NCI-H748 treated with DMSO at 0.1 percent for 48 hours (cell line): ENCODE data around the gene MUC4.

Experiments used
- DNase-seq: peaks from one replicate; lab custom pipeline; 2025; lab: John Stamatoyannopoulos, UW

The MUC4 gene, protein sequence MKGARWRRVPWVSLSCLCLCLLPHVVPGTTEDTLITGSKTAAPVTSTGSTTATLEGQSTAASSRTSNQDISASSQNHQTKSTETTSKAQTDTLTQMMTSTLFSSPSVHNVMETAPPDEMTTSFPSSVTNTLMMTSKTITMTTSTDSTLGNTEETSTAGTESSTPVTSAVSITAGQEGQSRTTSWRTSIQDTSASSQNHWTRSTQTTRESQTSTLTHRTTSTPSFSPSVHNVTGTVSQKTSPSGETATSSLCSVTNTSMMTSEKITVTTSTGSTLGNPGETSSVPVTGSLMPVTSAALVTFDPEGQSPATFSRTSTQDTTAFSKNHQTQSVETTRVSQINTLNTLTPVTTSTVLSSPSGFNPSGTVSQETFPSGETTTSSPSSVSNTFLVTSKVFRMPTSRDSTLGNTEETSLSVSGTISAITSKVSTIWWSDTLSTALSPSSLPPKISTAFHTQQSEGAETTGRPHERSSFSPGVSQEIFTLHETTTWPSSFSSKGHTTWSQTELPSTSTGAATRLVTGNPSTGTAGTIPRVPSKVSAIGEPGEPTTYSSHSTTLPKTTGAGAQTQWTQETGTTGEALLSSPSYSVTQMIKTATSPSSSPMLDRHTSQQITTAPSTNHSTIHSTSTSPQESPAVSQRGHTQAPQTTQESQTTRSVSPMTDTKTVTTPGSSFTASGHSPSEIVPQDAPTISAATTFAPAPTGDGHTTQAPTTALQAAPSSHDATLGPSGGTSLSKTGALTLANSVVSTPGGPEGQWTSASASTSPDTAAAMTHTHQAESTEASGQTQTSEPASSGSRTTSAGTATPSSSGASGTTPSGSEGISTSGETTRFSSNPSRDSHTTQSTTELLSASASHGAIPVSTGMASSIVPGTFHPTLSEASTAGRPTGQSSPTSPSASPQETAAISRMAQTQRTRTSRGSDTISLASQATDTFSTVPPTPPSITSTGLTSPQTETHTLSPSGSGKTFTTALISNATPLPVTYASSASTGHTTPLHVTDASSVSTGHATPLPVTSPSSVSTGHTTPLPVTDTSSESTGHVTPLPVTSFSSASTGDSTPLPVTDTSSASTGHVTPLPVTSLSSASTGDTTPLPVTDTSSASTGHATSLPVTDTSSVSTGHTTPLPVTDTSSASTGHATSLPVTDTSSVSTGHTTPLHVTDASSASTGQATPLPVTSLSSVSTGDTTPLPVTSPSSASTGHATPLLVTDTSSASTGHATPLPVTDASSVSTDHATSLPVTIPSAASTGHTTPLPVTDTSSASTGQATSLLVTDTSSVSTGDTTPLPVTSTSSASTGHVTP (N-terminal part only)

DNA sequence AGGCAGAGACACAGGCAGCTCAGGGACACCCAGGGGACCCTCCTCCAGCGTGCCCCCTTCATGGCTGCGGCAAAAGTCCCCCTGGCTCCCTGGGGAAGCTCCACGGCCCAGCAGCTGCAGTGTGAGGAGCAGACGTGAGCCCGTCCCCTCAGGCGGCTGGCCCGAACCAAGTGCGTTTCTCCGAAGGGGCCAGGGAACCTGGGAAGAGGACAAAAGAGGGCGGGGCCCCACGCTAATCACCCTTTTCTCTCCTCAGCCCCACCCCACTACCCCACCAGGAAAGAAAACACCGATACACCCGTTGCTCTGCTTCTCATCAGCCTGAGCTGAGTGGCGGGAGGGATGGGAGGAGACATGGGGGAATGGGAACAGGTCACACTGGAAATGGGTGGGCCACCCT, at the start of gene MUC4:
TSS of gene MUC4 (minus strand) at position 174 of the 400 bp plus-strand sequence. CDS start at position 62, 112 bp downstream.
- DNase-seq, result no peak

DNA sequence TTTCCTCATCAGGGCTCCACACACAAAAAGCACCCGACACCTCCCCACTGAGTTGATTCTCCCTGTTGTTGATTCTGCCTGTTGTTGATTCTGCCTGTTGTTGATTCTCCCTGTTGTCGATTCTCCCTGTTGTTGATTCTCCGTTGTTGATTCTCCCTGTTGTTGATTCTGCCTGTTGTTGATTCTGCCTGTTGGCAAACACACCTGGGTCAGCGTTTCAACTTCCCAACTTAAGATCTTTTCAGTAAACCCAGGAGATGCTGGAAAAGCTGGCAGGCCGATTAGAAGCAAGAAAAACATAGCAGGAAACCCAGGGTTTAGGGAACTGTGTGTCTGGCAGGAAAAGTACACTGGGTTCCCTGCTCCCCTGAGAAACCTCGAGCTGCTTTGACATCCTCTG, 48.7 kb upstream of the MUC4 start:
- no peak for DNase-seq

DNA sequence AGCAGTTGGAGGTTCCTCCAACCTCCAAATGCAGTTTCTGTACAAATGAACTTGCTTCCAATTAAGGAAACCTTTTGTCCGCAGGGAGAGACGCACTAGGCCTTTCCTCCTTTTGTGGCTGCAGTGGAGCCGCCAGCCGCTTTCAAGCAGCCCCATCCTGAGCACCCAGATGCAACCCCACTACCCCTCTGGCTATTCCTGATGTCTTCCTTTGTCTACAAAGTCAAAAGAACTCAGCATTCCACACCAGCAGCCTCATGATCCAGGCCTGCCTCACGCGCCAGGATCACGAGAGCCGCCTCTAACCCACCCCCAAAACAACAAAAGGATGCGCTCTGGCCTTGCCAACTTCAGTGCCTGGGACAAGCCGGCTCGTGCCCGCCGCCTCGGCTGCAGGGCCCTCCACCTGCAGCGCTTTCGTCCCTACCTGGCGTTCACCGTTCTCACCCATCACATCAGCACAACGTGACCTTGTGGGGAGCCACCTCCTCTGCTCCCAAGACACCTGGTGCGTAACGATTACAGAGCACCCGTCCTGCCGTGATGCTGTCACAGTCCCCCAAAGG, 48.2 kb upstream of the MUC4 start:
- DNase-seq, result no peak

DNA sequence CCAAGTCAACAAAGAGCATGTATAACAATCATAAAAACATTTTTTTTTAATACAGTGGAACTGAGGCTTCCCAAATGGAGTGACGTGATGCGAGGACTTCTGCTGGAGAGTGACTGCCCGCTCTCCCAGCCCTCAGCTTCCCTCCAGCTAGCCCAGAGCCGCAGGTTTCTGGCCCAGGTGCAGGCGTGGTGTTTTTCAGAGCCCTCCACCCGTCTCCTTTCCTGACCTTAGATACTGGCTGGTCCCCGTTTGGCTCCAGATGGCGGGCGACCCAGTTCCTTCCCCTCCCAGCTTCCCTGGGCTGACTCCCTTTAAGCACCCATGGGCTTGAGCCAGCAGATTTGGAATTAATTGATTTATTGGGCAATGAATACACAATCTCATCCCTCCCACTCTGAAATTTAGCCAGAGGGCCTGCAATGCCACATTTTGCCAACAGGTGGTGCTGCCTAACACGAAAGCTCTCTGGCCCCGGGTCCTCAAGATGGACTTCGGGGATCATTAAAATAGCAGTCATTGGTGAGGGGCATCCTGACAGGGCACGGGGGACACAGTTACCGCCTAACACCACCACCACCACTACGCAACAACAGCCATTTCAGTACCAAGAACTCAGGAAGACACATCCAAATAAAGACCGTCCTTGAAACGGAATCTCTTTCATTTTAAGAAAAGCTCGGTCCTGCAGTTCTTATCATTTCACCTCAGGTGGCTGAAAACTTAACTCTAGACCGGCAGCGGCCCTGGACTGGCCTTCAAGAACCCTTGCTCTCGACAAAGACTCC, 47.5 kb upstream of the MUC4 start:
- DNase-seq, result peak; percentile 3

DNA sequence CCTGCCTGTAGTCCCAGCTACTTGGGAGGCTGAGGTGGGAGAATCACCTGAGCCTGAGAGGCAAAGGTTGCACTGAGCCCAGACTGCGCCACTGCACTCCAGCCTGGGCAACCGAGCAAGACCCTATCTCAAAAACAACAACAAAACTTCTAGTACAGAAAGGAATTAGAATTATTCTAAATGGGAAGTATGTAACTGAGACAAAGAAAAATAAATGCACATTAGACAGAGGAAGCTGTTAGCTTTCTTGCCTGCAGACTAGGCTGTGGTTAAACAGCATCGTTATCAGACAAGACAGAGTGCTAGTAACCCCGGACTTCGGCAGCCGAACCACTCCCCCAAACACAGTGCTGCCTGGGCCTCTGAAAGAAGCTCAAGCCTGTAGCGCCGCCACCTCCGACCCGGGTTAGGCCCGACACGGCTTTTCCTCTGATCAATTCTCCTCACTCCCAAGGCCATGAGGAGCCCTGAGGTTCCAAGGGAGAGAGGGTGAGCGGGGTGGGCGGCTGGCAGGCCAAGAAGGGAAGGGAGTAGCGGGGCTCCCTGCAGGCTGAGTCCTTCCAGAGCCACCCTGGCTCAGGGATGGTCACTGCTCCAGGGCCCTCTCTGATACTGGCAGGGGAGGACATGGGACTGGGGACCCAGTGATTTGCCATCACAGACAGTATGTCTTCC, 44.8 kb upstream of the MUC4 start:
- DNase-seq, result no peak

DNA sequence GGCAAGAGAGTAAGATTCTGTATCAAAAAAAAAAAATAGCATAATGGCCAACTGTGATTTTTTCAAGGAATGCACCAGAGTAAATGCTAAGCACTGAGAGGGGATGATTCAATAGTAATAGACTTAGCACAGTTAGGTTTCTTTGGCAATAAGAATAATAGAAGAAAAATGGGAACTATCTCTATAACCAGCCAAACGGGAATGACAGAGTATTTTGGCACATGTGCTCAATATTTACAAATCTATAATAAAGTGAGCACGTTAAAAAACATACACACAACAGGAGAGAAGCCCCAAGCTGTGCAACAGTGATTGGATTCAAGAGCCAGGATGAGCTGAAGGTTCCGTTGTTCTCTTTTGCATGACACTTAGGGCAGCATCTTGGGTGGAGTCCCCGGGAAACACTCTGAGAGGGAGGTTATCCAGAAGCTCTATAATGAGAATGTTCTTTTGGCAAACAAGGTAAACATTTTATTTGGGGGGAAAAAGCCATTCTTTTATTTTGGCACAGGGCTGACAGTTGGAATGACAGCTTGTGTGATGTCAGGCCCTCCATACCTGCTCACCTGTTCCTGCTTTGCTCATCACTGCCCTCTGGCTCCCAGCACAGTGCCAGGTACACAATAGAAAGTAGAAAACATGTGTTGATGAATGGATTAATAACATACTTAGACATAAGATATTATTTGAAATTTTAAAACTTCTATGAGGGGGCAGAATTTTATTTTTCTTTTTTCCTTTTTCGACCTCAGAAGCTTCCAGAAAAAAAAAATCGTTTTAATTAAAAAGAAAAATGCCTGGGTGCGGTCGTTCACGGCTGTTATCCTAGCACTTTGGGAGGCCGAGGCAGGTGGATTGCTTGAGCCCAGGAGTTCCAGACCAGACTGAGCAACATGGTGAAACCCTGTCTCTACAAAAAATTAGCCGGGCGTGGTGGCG, 44.0 kb upstream of the MUC4 start:
- DNase-seq, result no peak

DNA sequence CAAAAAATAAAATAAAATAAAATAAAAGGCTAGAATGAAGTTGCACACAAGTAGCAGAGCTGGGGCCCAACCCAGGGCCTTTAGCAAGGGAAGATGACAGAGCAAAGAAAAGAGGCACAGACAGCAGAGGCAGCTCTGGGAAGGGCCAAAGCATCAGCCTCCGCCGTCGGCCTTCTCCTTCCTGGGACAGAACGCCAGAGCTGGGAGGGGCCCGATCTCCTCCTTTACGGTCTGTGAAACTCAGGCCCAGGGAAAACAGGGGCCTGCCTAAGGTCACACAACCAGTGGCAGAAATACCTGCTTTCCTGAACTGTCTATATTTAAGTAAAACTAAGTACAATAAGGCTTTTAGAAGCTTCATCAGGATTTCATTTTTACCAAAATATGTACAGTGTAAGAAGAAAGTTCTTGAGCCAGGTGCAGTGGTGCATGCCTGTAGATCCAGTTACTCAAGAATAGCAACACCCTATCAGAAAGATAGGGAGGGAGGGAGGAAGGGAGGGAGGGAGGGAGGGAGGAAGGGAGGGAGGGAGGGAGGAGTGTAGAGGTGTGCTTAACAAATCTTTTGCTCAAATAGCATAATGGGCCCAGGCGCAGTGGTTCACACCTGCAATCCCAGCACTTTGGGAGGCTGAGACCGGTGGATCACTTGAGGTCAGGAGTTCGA, 43.0 kb upstream of the MUC4 start:
- DNase-seq, result no peak

DNA sequence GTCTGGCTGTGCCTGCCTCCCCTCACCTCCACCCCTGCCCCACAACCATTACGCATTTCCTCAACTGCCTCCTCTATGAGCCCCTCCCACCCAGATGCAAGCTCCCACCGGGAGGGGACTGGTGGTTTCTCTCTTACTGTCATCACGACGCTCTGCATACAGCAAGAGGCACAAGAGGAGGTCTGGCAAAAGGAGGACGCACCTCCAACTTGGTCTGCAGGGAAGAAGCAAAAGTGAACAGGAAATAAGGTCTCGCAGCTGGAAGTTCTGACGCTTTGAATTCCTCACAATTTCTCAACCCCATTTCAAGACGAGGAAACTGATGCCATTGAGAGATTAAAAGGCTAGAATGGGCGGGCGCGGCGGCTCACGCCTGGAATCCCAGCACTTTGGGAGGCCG, 42.3 kb upstream of the MUC4 start:
- no peak for DNase-seq

DNA sequence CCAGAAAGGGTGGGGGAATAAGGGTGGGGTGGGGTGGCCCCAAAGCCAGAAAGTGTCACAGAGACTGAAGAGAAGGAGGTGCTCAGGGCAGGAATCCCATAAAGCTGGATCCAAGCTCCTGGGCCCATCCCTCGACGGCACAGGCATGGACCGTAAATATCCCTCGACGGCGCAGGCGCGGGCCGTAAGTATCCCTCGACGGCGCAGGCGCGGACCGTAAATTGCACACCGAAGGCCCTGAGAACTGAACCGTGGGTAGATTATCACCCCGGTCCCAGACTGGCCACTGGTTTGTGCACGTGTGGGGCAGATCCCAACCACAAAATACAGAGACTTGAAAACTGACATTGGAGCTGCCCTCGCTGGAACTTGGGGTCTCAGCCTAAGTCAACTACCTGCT, 41.3 kb upstream of the MUC4 start:
- DNase-seq, result no peak

DNA sequence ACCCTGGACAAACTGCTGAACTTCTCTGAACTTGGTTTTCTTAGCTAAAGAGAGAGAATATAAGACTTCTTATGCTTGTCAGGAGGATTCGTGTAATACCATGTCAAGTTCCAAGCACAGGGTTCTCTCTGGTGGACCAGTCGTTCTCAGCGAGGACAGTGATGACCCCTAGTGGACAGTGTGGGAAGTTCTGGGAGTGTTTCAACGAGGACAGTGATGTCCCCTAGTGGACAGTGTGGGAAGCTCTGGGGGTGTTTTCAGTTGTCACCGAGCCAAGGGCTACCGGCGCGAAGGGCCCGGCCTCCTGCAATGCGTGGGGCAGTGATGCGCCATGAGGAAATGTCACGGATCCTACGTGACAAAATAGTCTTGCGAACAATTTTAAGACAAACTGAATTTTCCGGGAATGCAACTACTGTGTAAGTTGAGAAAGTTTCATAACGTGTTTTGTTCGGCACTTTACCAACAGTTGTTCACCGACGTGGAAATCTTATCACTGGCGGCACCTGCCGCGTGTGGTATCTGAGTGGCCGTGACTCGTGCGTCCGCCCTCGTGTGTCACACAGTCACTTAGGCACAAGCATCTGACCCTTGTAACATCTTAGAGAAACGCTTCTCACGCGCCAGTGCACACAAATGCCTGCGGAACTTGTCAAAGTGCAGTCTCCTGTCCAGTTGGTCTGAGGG, 39.3 kb upstream of the MUC4 start:
- peak; percentile 69 for DNase-seq

DNA sequence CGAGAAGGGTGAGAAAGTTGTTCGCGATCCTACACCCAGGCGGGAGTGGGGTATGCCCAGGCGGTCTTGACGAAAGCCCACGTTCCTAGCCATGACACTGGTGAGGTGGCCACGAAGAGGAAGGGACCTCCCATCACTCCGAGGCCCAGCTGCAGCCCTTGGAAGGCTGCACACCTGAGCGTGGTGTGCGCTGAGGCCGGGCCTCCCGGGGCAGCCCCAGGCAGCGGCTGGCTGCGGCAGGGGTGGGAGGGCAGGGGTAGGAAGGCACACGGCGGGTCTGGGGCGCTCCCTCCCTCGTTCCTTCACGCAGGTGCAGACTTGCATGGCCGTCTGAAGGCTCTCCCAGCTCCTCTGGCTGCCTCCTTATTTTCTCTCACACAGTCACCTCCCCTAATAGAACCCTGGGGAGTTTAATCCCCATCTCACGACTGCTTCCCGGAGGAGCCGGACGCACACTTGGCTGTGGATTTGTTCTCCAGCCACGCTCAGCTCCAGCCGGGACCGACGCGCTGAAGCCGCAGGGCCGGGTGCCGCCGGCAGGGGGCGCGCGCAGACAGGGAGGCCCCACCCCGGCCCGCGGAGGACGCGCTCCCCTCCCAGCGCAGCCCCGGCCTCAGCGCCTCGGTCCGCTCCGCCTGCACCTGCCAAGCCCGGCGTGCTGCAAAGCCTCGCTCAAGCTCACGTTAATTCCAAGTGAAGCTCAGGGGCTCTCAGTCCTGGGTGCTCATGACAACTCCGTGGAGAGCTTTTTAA, 37.8 kb upstream of the MUC4 start:
- DNase-seq, result no peak

DNA sequence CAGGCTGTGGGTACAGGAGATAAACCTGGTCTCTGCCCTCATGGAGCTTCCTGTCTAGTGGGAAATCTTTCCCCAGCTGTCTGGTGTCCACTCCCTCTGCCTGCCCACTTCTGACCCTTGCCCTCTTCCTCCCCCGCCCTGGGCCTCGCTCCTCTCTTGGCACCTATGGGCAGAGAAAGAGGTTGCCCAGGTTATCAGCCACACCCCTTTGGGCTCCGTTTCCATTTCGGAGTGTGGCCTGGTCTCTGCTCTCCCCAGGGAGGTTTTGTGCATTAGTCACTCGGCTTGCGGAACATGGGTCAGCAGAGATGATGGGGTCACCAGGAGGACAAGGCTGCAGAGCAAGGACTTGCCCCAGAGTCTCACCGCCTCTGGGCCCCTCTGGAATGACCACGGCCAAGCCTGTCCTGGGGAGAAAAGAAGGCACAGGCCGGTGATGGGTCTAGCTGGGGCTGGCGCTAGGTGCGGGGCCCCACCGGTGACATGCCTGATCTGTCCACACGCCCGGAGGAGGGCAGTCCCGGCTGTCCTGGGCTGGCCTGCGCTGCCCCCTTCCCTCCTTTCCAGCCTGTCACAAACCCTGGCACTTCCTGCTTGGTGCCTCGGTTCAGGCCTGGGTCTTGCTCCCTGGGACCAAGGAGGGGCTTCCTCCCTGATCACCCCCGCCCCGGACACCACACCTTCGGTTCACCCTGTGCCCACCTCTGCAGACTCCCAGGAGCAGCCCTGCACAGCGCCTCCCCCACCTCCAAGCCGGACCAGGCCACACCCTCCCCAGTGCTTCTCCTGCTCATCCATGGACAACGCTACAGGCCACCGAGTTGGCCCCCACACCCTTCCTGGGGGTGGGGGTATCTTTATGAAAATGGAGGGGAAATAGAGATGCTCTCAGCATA, 35.6 kb upstream of the MUC4 start:
- DNase-seq, result no peak

DNA sequence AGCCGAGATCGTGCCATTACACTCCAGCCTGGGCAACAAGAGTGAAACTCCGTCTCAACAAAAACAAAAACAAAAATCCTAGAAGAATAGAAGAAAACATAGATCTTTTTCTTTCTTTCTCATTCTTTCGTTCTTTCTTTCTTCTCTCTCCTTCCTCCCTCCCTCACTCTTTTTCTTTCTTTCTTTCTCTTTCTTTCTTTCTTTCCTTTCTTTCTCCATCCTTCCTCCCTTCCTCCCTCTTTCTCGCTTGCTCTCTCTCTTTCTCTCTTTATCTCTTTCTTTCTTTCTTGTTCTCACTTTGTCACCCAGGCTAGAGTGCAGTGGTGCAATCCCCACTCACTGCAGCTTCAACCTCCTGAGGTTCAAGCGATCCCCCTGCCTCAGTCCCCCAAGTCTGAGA, 33.8 kb upstream of the MUC4 start:
- DNase-seq, result no peak

DNA sequence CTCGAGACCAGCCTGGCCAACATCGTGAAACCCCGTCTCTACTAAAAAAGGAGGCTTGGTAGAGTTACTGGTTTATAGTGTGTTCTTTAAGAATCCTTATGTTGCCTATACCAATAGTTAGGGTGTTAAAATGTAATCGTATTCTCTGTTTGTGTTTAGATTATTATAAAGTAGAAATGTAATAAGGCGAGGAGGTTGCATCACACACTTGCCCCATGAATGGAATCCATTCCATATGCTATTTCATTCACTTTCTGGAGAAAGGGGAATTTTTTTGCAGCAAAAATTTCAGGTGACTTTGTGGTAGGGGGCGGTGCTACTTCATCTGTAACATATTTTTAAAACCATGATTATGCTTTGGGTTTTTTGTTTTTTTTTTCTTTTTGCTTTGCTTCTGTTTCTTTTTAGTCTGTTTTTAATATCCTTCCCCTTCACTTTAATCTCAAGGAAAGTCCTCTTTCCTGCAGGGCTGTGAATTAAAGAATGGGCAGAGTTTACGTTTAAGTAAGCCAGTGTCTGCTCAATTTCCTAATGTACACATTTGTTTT, 33.0 kb upstream of the MUC4 start:
- no peak for DNase-seq

DNA sequence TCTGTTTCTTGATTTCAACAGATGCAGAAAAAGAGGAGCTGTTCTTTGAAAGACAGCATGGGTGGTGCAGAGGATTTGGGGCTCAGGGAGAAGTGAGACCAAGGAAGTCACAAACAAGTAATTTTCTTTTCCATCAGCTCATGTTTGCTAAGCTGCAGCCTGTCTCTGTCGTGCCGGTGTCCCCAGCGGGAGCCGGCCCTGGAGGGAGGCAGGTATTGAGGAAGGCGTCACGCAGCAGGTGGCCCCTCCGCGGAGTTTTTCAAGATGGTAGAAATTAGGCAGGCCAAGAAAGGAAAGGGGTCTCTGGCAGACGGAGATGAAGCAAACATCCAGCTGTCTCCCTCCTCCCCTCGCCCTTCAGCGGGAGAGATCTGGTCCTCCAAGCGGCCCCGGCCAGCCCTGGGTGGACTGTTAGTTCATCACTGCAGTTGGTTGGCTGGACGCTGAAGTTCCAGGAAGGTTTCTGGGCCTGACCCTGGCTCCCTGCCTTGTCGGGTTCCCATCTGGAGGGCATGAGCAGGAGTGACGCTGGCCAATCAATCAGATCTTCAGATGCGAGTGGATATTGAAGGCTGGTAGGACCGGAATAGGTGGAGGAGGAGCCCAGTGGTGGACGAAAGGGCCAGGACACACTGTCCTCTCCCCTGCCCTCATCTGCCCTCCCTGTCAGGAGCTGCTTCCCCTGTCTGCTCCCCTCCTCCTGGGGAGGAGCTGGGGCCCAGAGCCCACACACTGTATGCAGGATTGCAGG, 27.7 kb upstream of the MUC4 start:
- DNase-seq, result no peak
